Calu3 (cell line): ENCODE measurements around the gene U2AF1L4. TPM values are rescaled to one million over a fixed set of nuclear protein-coding genes. Genes with fewer than 3 reads are reported as not detected.

ENCODE experiments used
- BruUV-seq: library from RNA; stranded (reverse); fragments of 400-500 nt; replicated peaks from 2 replicates; lab custom pipeline; 2021; lab: Mats Ljungman, UMichigan
- CTCF ChIA-PET: fragments of 300-600 bp; sonication (Branson Sonifier 250); formaldehyde crosslinking; loops from one replicate; lab custom pipeline; 2022; ENCODE audit warnings: antibody characterized with exemption; lab: Charles Lee
- DNase-seq: peaks from one replicate; pipeline ENCODE4 v3.0.0; 2022
- H3K27ac Mint-ChIP-seq: one replicate; pipeline ENCODE4 v1.8.0; 2022; ENCODE audit warnings: mixed read lengths; ENCODE audit not compliant: unreplicated experiment
- H3K27me3 Mint-ChIP-seq: one replicate; pipeline ENCODE4 v1.8.0; 2022; ENCODE audit warnings: mixed read lengths; ENCODE audit not compliant: unreplicated experiment
- H3K36me3 Mint-ChIP-seq: one replicate; pipeline ENCODE4 v1.8.0; 2022; ENCODE audit warnings: mild to moderate bottlenecking, moderate library complexity, mixed read lengths; ENCODE audit not compliant: insufficient read depth, unreplicated experiment
- H3K4me1 Mint-ChIP-seq: one replicate; pipeline ENCODE4 v1.8.0; 2022; ENCODE audit warnings: mild to moderate bottlenecking, low read depth, mixed read lengths; ENCODE audit not compliant: unreplicated experiment
- H3K4me3 Mint-ChIP-seq: one replicate; pipeline ENCODE4 v1.8.0; 2022; ENCODE audit warnings: mild to moderate bottlenecking, low read depth, moderate library complexity, mixed read lengths; ENCODE audit not compliant: unreplicated experiment
- H3K9me3 Mint-ChIP-seq: one replicate; pipeline ENCODE4 v1.8.0; 2022; ENCODE audit warnings: low read depth, mixed read lengths; ENCODE audit not compliant: unreplicated experiment
- intact Hi-C: fragments of 100-400 bp; cut with micrococcal nuclease; formaldehyde crosslinking; loops from one replicate; pipeline ENCODE4 v1.10.0; 2022; ENCODE audit not compliant: unreplicated experiment
- total RNA-seq: library from RNA; stranded (reverse); gene quantifications from 2 replicates; pipeline ENCODE4 v1.2.3, GENCODE V29; 2022
- TF ChIP-seq, protein P1 (sequence below): fragments of 200-600 bp; IDR thresholded peaks from one replicate; pipeline ENCODE4 v1.8.0; 2022; ENCODE audit warnings: antibody characterized with exemption; ENCODE audit not compliant: unreplicated experiment

Gene U2AF1L4
- total RNA-seq, 1 experiment from 2014 or later: 16.2 TPM

DNA sequence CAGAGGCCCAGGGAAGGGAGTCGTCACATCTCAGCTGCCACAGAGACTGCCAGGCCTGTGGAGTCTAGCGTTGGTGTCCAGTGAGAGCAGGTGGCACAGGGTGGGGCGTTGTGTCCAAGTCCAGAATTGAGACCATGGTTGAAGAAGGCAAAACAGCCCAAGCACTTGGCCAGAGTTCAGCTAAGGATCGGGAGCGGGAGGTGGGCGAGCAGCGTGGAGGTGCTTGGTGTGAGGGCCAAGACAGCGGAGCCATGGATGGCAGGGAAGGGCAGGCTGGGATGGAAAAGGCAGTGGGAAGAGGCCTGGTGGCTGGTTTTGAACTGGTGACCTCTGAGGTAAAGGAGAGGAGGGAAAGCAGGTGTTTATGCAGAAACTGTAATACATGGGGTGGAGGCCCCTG lies 10.9 kb downstream of the U2AF1L4 start:
- BruUV-seq: no TSS peak
- peak overlapping the region; percentile 1 for H3K27ac Mint-ChIP-seq
- H3K36me3 Mint-ChIP-seq: peaks cover 69% of the 10 kb centered on the region
- H3K4me1 Mint-ChIP-seq: no peaks in the 10 kb centered on the region
- intact Hi-C loops: no loop called here
- CTCF ChIA-PET: interaction anchor here (1.2 kb wide), 1 partner anchor 224 kb away, joined by 3 read pairs; no protein-coding TSS in a partner anchor
- H3K4me3 Mint-ChIP-seq: no peak overlapping the region
- H3K9me3 Mint-ChIP-seq: no peaks in the 10 kb centered on the region
- DNase-seq: no peak
- TF ChIP-seq, protein P1, sequence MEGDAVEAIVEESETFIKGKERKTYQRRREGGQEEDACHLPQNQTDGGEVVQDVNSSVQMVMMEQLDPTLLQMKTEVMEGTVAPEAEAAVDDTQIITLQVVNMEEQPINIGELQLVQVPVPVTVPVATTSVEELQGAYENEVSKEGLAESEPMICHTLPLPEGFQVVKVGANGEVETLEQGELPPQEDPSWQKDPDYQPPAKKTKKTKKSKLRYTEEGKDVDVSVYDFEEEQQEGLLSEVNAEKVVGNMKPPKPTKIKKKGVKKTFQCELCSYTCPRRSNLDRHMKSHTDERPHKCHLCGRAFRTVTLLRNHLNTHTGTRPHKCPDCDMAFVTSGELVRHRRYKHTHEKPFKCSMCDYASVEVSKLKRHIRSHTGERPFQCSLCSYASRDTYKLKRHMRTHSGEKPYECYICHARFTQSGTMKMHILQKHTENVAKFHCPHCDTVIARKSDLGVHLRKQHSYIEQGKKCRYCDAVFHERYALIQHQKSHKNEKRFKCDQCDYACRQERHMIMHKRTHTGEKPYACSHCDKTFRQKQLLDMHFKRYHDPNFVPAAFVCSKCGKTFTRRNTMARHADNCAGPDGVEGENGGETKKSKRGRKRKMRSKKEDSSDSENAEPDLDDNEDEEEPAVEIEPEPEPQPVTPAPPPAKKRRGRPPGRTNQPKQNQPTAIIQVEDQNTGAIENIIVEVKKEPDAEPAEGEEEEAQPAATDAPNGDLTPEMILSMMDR: no peak
- no peaks in the 10 kb centered on the region for H3K27me3 Mint-ChIP-seq

DNA sequence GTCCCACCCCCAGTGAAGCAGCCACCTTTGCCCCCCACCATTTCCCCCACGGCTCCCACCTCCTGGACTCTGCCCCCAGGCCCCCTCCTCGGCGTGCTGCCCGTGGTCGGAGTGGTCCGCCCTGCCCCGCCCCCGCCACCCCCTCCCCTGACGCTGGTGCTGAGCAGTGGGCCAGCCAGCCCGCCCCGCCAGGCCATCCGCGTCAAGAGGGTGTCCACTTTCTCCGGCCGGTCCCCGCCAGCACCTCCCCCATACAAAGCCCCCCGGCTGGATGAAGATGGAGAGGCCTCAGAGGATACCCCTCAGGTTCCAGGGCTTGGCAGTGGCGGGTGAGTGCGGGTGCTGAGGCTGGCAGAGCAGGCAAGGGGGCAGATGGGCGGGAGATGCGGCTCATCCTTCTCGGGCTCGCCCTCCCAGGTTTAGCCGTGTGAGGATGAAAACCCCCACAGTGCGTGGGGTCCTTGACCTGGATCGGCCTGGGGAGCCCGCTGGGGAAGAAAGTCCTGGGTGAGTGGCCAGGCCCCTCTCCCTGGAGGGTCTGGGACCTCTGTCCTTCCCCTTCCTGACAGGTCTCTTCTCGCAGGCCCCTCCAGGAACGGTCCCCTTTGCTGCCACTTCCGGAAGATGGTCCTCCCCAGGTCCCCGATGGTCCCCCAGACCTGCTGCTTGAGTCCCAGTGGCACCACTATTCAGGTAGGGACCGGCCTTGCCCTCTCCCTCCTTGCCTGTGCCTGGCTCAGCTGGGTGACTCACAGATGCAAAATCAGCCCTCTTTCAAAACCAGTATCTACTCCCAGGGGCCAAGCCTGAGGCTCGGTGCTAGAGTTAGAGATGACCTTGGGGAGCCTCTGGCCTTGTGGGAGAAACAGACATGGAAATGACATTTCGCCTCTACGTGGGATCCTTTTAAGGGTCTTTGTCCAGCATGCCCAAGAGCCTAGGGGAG lies 11.8 kb downstream of the U2AF1L4 start:
- no TSS peak for BruUV-seq
- H3K4me3 Mint-ChIP-seq: no peak overlapping the region
- no peaks in the 10 kb centered on the region for H3K9me3 Mint-ChIP-seq
- H3K27ac Mint-ChIP-seq: peak overlapping the region; percentile 1
- CTCF ChIA-PET: interaction anchor here (1.2 kb wide), 1 partner anchor 223 kb away, joined by 3 read pairs; no protein-coding TSS in a partner anchor
- H3K27me3 Mint-ChIP-seq: no peaks in the 10 kb centered on the region
- TF ChIP-seq, protein P1: no peak
- intact Hi-C loops: no loop called here
- DNase-seq: no peak
- H3K4me1 Mint-ChIP-seq: no peaks in the 10 kb centered on the region
- H3K36me3 Mint-ChIP-seq: peaks cover 67% of the 10 kb centered on the region

DNA sequence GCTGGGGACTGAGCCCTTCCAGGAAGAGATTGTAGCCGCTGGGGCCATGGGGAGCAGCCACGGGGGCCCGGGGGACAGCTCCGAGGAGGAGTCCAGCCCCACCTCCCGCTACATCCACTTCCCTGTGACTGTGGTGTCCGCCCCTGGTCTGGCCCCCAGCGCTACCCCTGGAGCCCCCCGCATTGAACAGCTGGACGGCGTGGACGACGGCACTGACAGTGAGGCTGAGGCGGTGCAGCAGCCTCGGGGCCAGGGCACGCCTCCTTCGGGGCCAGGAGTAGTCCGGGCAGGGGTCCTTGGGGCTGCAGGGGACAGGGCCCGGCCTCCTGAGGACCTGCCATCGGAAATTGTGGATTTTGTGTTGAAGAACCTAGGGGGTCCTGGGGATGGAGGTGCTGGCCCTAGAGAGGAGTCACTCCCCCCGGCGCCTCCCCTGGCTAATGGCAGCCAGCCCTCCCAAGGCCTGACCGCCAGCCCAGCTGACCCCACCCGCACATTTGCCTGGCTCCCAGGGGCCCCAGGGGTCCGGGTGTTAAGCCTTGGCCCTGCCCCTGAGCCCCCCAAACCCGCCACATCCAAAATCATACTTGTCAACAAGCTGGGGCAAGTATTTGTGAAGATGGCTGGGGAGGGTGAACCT lies 12.6 kb downstream of the U2AF1L4 start:
- Mint-ChIP-seq H3K9me3 (no peaks in the 10 kb centered on the region), H3K27me3 (no peaks in the 10 kb centered on the region), H3K4me1 (no peaks in the 10 kb centered on the region), H3K27ac (no peak overlapping the region), H3K4me3 (no peak overlapping the region), H3K36me3 (peaks cover 67% of the 10 kb centered on the region)
- intact Hi-C loops: no loop called here
- no peak for DNase-seq
- TF ChIP-seq, protein P1: no peak
- CTCF ChIA-PET: no interaction called here
- no TSS peak for BruUV-seq

DNA sequence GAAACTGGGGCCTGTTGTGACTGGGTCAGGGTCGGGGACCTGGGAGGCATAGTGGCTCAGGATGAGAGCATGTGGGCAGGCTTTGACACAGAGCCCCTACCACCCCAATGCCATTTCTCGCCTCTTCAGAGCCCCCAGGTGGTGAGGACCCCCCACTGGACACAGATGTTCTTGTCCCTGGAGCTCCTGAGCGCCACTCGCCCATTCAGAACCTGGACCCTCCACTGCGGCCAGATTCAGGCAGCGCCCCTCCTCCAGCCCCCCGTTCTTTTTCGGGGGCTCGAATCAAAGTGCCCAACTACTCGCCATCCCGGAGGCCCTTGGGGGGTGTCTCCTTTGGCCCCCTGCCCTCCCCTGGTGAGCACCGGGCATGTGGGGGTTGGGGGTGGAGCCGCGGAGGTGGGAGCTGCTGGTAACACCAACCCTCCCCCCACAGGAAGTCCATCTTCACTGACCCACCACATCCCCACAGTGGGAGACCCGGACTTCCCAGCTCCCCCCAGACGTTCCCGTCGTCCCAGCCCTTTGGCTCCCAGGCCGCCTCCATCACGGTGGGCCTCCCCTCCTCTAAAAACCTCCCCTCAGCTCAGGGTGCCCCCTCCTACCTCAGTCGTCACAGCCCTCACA lies 13.3 kb downstream of the U2AF1L4 start:
- no peaks in the 10 kb centered on the region for H3K27me3 Mint-ChIP-seq
- H3K27ac Mint-ChIP-seq: no peak overlapping the region
- no peak for DNase-seq
- H3K4me3 Mint-ChIP-seq: no peak overlapping the region
- no peaks in the 10 kb centered on the region for H3K4me1 Mint-ChIP-seq
- intact Hi-C loops: no loop called here
- BruUV-seq: no TSS peak
- H3K9me3 Mint-ChIP-seq: no peaks in the 10 kb centered on the region
- CTCF ChIA-PET: interaction anchor here (0.6 kb wide), 1 partner anchor 152 kb away, joined by 5 read pairs; no protein-coding TSS in a partner anchor
- peaks cover 60% of the 10 kb centered on the region for H3K36me3 Mint-ChIP-seq
- TF ChIP-seq, protein P1: no peak
